Aorta (tissue), 5 donors: ENCODE results near the gene MNAT1. TPM values are rescaled to one million over a fixed set of nuclear protein-coding genes. Genes with fewer than 3 reads are reported as not detected.

Source experiments
- ATAC-seq: fragments of 200-7000 bp; cut with Tn5 transposase; one replicate; pipeline ENCODE4 v1.9.1; 2022; ENCODE audit warnings: moderate library complexity; ENCODE audit not compliant: low FRiP score
- DNase-seq, 2 donors: peaks; one replicate each; pipeline ENCODE4 v3.0.0-alpha.2; 2020
- H3K27ac ChIP-seq, 2 donors: one replicate each; pipeline ENCODE4 v1.5.1; 2013; ENCODE audit warnings: low read length in 2 of 2, mild to moderate bottlenecking in 2 of 2, moderate library complexity in 2 of 2, control low read depth in 1 of 2, inconsistent platforms in 1 of 2, low read depth in 1 of 2
- H3K27me3 ChIP-seq, 2 donors: one replicate each; pipeline ENCODE4 v1.6.1; 2013; ENCODE audit warnings: control low read depth in 1 of 2, low read length in 1 of 2, mild to moderate bottlenecking in 1 of 2, moderate library complexity in 1 of 2; ENCODE audit not compliant: insufficient read depth in 2 of 2, control insufficient read depth in 1 of 2
- H3K36me3 ChIP-seq, 2 donors: one replicate each; pipeline ENCODE4 v1.6.1; 2013; ENCODE audit warnings: control low read depth in 1 of 2, low read length in 1 of 2, mild to moderate bottlenecking in 1 of 2; ENCODE audit not compliant: insufficient read depth in 2 of 2, control insufficient read depth in 1 of 2
- H3K4me1 ChIP-seq, 2 donors: one replicate each; pipeline ENCODE4 v1.6.1; 2013; ENCODE audit warnings: low read length in 2 of 2, control low read depth in 1 of 2, mild to moderate bottlenecking in 1 of 2, moderate library complexity in 1 of 2; ENCODE audit not compliant: insufficient read depth in 2 of 2, control insufficient read depth in 1 of 2
- H3K4me3 ChIP-seq, 2 donors: one replicate each; pipeline ENCODE4 v1.5.1; 2013; ENCODE audit warnings: low read length in 2 of 2, control low read depth in 1 of 2, mild to moderate bottlenecking in 1 of 2
- H3K9me3 ChIP-seq: one replicate; pipeline ENCODE4 v1.6.1; 2013; ENCODE audit warnings: mild to moderate bottlenecking, low read length; ENCODE audit not compliant: control insufficient read depth
- WGBS, 2 donors: extraction: QIAGEN DNeasy Blood & Tissue Kit; methylation state at CpG; one replicate each; pipeline ENCODE4 v1.1.7; 2013; 5-methylcytosine and 5-hydroxymethylcytosine counted together
- intact Hi-C, 2 donors: fragments of 100-400 bp; cut with DNase I; formaldehyde crosslinking; loops; one replicate each; pipeline versions ENCODE4 v1.14.2 to v1.15.0; 2022
- polyA plus RNA-seq, 2 donors: library from polyadenylated mRNA; stranded (reverse); fragments of 200-250 nt; gene quantifications; one replicate each; pipeline ENCODE4 v1.2.3, GENCODE V29; 2013
- total RNA-seq, 2 donors: library from RNA; stranded (reverse); fragmentation: NEBNext Ultra II Directional; extraction: Animal tissue kit (Norgen Biotek cat#: 25700); gene quantifications; one replicate each; pipeline ENCODE4 v1.2.1, GENCODE V29; 2021
- donor health status: healthy with polysubstance abuse.
- donor health status: Bipolar disorder and iron deficiency.
- donor health status: DM: no; HTN: no; CAD: no.
- donor health status: DM: no; HTN: no; CAD: no.
- donor health status: DM: yes; HTN: yes; CAD: no.

The MNAT1 gene
- total and polyA plus RNA-seq, 4 donors, result 23.7 to 41.1 (median 32.0) TPM

DNA sequence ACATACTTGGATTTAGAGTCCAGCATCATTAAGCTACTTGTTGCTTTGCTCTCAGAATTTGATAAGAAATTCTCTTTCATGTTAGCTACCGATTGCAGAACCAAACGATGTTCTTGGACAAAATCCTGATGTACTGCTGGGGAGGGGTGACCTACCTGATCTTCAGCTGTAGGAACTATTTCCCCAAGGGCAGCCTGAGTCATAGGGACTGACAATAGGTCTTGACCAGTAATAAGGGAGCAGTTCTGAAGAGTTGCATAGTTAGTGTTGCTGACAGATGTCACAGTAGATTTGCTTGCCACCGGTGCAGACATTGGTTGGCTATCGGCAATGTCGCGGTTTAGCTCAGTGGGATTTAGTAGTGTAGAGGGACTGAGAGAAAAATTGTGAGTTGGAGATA lies 21.0 kb upstream of the MNAT1 start:
- Histone ChIP-seq H3K4me3 (no peak overlapping the region), H3K9me3 (no peaks in the 10 kb centered on the region), H3K36me3 (peaks cover 0 to 2% of the 10 kb centered on the region in 2 donors), H3K27ac (no peak overlapping the region), H3K4me1 (no peaks in the 10 kb centered on the region), H3K27me3 (no peaks in the 10 kb centered on the region)
- DNase-seq, result no peak
- intact Hi-C loops, result no loop called here
- WGBS, 2 donors, result 92 to 94% methylated on average over 6 of the region's 6 CpGs
- no peak for ATAC-seq

DNA sequence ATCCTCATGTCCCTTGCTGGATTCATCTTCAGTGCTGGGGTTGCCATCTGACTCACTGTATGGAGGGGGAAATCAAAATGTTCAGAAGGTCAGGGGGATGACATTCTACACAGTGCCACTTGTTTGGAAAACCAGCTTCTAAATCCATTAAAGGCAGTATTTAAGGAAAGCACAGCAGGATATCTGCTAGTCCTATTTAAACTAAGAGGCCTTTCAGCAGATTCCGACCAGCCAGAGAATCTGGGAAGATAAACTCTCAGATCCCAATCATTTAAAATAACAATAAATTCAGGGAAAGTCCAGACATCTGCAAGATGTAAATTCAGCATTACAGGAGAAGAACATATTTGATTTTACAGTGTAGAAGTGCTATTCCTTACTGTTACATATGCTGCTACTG lies 14.2 kb upstream of the MNAT1 start:
- H3K36me3 ChIP-seq, result no peaks in the 10 kb centered on the region
- intact Hi-C loops, result loop anchor here (5.0 to 10.0 kb wide), 5 partner anchors 63 to 534 kb away; partner anchors contain the start of genes SLC38A6 (in 1 of the 2) and TRMT5 (in 1 of the 2)
- H3K27me3 ChIP-seq, result no peaks in the 10 kb centered on the region
- WGBS, 2 donors, result 96 to 100% methylated on average over 1 of the region's 1 CpG
- no peak overlapping the region for H3K27ac ChIP-seq
- no peaks in the 10 kb centered on the region for H3K4me1 ChIP-seq
- no peak for DNase-seq
- H3K9me3 ChIP-seq, result no peaks in the 10 kb centered on the region
- no peak for ATAC-seq
- H3K4me3 ChIP-seq, result no peak overlapping the region

DNA sequence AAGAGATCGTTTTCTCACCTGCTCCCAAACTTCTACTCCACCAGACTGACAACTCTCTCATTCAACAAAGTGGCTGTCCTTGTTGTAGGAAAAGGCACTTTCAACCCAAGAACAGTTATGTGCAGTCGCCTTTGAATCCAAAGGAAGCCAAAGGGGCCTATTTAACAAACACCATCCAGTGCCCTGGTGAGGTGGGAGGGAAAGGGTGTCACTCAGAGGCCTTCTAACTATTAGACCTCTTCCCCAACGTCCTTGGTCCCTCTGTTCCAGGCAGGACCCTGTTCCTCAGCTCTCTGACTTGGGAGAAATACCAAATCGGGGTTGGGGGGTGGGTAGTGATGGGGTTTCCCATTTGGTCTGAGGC lies 13.6 kb upstream of the MNAT1 start:
- no peaks in the 10 kb centered on the region for H3K36me3 ChIP-seq
- 53 to 59% methylated on average over 4 of the region's 4 CpGs for WGBS, 2 donors
- intact Hi-C loops, result loop anchor here (5.0 to 10.0 kb wide), 5 partner anchors 64 to 534 kb away; partner anchors contain the start of genes SLC38A6 (in 1 of the 2) and TRMT5 (in 1 of the 2)
- no peaks in the 10 kb centered on the region for H3K4me1 ChIP-seq
- no peak overlapping the region for H3K27ac ChIP-seq
- H3K9me3 ChIP-seq, result no peaks in the 10 kb centered on the region
- H3K4me3 ChIP-seq, result no peak overlapping the region
- no peak for ATAC-seq
- DNase-seq, result no peak
- H3K27me3 ChIP-seq, result no peaks in the 10 kb centered on the region

DNA sequence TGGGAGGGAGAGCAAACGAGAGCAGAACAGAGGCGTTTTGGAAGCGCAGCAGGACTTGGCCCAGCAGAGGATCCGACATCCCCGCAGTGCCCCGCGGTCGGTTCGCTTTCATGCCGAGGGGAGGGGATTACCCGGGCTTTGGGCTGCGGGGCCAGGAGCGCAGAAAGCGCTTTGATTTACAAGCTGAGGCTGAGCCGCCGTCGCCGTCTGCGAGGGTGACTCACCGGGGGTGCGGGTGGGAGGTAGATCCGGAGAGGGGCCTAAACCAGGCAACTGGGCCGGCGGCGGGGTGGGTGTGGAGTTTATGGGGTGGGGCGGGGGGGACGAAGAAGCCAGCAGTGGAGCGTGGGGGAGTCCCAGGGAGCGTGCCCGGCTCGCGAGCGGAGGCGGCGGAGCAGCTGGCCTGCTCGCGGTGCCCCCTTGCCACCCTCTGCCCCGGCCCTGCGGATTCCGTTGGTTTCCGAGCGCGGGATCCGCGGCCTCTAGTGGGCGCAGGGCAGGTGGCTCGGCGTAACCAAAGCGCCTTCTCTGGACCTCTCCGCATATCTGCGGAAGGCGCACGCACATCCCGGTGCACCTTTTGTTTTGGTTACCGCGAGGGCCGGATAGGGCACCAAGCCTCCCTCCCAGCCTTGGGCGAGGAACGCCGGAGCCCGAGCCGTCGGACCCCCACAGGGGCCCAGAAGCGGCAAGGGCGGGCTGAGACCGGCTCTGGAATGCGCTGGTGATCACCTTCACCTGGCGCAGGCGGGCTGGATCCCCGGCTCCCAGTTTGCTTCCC lies 13.0 kb upstream of the MNAT1 start:
- peak overlapping the region; percentile 19 to 74 for H3K4me3 ChIP-seq
- H3K4me1 ChIP-seq, result no peaks in the 10 kb centered on the region
- ATAC-seq (peak; percentile 75), DNase-seq (peak; percentile 66 to 88)
- no peaks in the 10 kb centered on the region for H3K36me3 ChIP-seq
- no peaks in the 10 kb centered on the region for H3K9me3 ChIP-seq
- intact Hi-C loops, result loop anchor here (5.0 to 10.0 kb wide), 5 partner anchors 64 to 533 kb away; partner anchors contain the start of genes SLC38A6 (in 1 of the 2) and TRMT5 (in 1 of the 2)
- H3K27me3 ChIP-seq, result no peaks in the 10 kb centered on the region
- 4 to 5% methylated on average over 70 of the region's 70 CpGs for WGBS, 2 donors
- no peak overlapping the region for H3K27ac ChIP-seq

GRCh38 chr14:60722107-60722356 lies 12.5 kb upstream of the MNAT1 start:
- 0% methylated on average over 11 of the region's 11 CpGs for WGBS, 2 donors
- H3K4me3 ChIP-seq, result peak overlapping the region; percentile 19 to 74
- H3K4me1 ChIP-seq, result no peaks in the 10 kb centered on the region
- H3K36me3 ChIP-seq, result no peaks in the 10 kb centered on the region
- intact Hi-C loops, result loop anchor here (5.0 to 10.0 kb wide), 5 partner anchors 65 to 533 kb away; partner anchors contain the start of genes SLC38A6 (in 1 of the 2) and TRMT5 (in 1 of the 2)
- DNase-seq (no peak), ATAC-seq (no peak)
- H3K27ac ChIP-seq, result no peak overlapping the region
- no peaks in the 10 kb centered on the region for H3K9me3 ChIP-seq
- H3K27me3 ChIP-seq, result no peaks in the 10 kb centered on the region

GRCh38 chr14:60722357-60723115 lies 12.0 kb upstream of the MNAT1 start:
- H3K36me3 ChIP-seq, result no peaks in the 10 kb centered on the region
- no peaks in the 10 kb centered on the region for H3K9me3 ChIP-seq
- H3K4me1 ChIP-seq, result no peaks in the 10 kb centered on the region
- no peaks in the 10 kb centered on the region for H3K27me3 ChIP-seq
- intact Hi-C loops, result loop anchor here (5.0 to 10.0 kb wide), 5 partner anchors 65 to 532 kb away; partner anchors contain the start of genes SLC38A6 (in 1 of the 2) and TRMT5 (in 1 of the 2)
- WGBS, 2 donors, result 1% methylated on average over 57 to 60 of the region's 60 CpGs
- H3K27ac ChIP-seq, result no peak overlapping the region
- ATAC-seq (peak; percentile 26), DNase-seq (peak; percentile 53 to 77)
- peak overlapping the region; percentile 19 to 74 for H3K4me3 ChIP-seq

- DNase-seq (peak; percentile 56 to 82), ATAC-seq (peak; percentile 63)
- Histone ChIP-seq H3K9me3 (no peaks in the 10 kb centered on the region), H3K27me3 (no peaks in the 10 kb centered on the region), H3K4me1 (no peaks in the 10 kb centered on the region), H3K4me3 (peak overlapping the region; percentile 19 to 74), H3K27ac (no peak overlapping the region), H3K36me3 (no peaks in the 10 kb centered on the region)
- WGBS, 2 donors, result 0 to 1% methylated on average over 66 to 78 of the region's 78 CpGs
- intact Hi-C loops, result loop anchor here (5.0 to 10.0 kb wide), 5 partner anchors 66 to 531 kb away; partner anchors contain the start of genes SLC38A6 (in 1 of the 2) and TRMT5 (in 1 of the 2)
Measured at GRCh38 chr14:60723116-60723906, 11.2 kb upstream of the MNAT1 start.
